Measurements from ENCODE around the gene RNF44.

The RNF44 gene

DNA sequence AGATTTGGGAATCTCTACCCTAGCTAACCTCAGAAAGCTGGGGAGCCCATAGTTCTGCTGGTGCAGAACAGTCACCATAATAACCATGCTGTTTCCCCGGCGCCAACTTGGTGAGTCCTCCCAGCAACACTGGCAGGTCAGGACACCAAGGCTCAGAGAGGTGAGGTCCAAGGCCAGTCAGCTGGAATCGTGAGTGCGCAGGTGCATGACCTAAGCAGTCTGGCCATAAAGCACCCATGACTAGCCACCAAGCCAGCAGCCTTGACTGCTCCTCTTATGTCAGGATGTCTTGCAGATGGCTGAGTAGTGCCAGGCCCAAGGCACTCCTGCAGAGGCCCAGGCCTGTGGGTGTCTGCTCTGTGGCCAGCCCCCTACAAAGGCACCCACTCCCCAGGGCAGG lies 2.6 kb downstream of the RNF44 start:
- DNase-seq, result no peak

GRCh38 chr5:176533894-176534611 lies 3.1 kb downstream of the RNF44 start:
- no peak for DNase-seq

DNA sequence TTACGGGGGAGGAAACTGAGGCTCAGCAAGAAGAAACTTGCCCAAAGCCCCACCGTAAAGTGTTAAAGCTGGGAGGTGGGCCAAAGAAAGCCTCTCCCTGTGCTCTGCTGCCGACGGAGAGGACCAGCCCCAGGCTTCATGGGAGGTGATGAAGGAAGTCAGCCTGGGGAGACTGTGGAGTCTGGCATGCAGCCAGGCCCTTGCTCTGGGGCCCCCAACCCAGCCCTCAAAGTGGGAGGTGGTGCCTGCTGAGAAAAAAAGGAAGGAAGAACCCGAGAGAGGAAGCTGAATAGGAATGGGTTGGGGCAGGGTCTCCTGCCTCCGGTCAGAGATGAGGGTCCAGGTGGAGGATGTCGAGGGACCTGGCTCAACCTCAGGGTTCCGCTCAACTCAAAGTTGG lies 3.8 kb downstream of the RNF44 start:
- DNase-seq, result no peak

GRCh38 chr5:176532795-176533194 lies 4.4 kb downstream of the RNF44 start:
- no peak for DNase-seq

- DNase-seq, result no peak
These were observed 5.2 kb downstream of the RNF44 start for GRCh38 chr5:176531902-176532493.

DNA sequence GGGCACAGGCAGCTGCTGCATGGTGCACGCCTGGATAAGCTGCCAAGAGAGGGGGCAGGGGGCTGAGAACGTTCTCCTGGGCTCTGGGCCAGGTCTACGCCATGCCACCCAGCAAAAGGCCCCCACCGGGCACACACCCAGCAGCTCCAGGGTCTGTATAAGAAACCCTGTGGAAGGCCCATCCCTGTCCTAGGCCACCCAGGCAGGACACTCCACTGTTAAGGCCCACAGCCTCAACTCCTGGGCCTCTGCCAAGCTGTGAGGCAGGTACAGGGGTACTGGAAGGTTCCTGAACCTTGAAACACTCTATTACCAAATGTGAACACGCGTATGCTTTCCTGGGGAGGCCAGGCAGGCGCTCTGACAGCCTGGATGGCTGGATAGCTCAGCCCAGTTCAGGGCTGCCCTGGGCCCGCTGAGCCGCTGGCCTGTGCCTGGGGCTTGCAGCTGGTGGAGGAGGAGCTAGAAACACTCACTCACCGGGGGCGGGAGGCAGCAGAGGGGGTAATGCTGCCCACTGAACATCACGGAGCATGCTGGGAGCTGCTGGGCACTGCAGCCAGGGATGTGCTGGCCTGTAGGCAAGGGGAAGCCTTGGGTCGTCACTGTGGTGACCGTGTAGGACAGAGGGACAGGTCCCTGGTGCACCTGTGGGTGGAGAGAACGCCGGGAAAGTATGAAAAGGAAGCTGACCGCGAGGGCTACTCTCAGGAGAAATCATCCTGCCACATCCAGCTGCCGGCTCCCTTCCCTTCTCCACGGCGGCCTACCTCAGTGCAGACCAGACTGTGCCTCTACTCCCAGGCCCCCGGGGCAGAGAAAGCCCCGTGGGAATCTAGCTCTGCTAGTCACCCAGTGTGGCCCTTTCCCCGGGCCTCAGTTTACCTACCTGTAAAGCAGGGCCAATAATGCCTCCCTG lies 6.0 kb downstream of the RNF44 start:
- no peak for DNase-seq

- no peak for DNase-seq
These were observed 6.7 kb downstream of the RNF44 start for GRCh38 chr5:176530393-176530982.

GRCh38 chr5:176529741-176530141 lies 7.5 kb downstream of the RNF44 start:
- DNase-seq, result no peak

GRCh38 chr5:176529116-176529740 lies 8.0 kb downstream of the RNF44 start:
- no peak for DNase-seq

DNA sequence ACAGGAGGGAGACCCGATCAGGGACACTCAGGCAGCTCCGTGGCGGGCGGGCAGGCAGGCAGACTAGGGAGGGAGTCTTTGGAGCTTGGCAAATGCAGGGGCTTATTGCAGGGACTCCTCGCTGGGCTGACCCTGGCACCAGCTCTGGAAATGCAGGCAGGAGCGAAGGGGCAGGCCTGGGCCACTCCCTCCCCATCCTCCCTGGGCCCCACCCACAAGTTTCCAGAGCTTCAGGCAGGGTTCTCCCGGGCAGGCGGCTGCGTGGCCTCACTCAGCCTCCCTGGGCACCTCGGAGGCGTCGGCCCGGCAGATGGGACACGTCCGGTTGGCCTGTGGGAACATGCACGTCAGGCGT lies 8.5 kb downstream of the RNF44 start:
- no peak for DNase-seq

- DNase-seq, result no peak
These were observed 8.9 kb downstream of the RNF44 start for GRCh38 chr5:176528301-176528700.

- DNase-seq, result no peak
These were observed 9.7 kb downstream of the RNF44 start for GRCh38 chr5:176527246-176528222.

DNA sequence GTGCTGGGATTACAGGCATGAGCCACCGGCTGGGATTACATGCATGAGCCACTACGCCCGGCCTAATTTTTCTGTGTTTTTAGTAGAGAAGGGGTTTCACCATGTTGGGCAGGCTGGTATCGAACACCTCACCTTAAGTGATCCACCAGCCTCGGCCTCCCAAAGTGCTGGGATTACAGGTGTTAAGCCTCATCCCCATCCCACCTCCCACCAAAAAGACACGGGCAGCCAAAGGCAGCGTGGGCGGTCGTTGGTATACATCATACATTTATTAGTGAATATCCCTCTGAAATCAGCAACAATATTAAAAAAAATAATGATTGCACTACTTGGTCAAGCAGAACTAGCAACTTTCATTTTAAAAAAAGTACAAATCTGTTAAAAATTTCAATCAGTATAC lies 10.7 kb downstream of the RNF44 start:
- no peak for DNase-seq

- no peak for DNase-seq
These were observed 11.5 kb downstream of the RNF44 start for GRCh38 chr5:176525677-176526076.

GRCh38 chr5:176524987-176525386 lies 12.2 kb downstream of the RNF44 start:
- DNase-seq, result no peak

DNA sequence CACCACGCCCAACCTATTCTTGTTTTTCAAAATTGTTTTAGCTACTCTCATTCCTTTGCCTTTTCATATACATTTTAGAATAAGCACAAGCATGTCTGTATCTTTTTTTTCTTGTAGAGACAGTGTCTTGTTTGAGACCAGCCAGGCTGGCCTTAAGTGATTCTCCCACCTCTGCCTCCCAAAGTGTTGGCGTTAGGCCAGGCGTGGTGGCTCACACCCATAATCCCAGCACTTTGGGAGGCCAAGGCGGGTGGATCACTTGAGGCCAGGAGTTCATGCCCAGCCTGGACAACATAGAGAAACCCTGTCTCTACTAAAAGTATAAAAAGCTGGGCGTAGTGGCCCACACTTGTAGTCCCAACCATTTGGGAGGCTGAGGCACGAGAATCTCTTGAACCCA lies 13.1 kb downstream of the RNF44 start:
- no peak for DNase-seq

DNA sequence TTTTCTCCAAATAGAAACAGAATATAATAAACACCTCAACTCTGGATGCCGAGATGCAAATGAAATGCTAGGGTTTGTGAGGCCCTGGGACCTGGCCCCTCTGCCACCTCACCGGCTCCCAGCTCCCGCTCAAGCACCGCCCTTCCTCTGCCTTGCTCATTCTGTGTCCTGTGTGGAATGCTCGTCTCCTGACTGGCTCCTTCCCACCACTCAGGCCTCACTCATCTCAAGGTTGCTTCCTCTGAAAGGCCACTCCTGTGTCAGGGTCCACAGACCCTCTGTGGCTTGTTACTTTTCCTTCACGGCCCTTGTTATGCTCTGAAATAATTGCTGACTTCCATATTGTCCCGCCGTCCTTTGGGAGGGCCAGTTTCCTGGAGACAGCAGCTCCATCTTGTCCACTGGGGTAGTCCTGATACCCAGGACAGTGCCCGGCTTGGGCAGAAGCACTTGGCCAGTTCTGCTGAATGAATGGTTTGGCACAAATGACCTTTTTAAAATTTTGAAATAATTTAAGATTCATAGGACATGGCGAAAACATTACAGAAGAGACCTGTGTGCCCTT lies 15.4 kb downstream of the RNF44 start:
- no peak for DNase-seq

DNA sequence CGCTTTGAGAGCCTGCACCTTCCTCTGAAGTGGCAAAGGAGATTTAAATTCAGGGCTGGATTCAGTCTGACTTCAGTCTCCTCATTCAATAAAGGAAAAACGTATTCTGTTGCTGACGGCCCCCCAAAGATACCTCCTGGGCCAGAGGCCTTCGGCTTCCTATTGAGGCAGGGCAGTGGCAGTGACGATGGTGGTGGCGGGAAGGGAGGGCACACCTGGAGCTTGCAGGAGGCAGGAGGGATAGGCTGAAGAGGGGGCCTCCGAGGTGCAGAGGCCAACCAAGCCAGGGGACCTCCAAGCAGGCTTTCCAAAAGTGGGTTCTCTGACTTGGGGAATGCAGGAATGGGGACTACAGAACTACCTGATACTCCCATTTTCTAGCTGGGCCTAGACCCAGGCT lies 15.9 kb downstream of the RNF44 start:
- DNase-seq, result no peak

DNA sequence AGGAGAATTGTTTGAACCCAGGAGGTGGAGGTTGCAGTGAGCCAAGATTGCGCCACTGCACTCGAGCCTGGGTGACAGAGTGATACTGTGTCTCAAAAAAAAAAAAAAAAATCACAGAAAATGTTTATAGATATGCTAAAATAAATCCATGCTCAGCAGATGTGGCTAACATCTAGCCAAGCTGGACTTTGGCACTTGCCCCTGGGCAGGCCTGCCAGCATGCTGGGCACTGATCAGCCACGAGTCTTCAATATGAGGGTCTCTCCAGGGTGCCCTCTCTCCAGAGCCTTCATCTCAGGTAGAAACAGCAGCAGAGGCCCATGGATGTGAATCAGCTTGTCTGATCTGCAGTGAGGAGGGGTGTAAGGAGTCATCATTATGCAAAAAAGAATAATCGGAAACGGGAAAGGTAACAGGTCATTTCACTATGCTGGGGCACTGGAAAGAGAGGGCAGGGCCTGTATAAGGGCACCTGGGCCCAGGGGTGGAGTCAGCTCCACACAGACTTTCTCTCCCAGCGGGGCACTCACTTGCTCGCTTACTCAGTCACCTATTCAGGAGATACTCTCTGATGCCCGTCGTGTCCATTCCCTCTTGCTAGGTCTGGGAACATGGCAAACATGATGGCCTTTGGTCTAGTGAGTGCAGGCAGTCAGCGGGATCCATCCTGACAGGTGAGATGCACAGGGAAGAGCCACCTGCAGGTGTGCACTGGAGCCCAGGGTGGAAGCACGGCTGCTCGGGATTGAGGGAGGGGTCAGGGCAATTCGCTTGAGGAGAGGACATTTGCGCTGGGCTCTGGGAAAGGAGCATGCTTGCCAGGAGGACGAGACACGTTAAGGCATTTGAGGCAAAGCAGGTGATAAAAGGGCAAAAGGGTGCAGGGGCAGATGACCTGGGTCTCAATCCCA lies 17.1 kb downstream of the RNF44 start:
- DNase-seq, result no peak

DNA sequence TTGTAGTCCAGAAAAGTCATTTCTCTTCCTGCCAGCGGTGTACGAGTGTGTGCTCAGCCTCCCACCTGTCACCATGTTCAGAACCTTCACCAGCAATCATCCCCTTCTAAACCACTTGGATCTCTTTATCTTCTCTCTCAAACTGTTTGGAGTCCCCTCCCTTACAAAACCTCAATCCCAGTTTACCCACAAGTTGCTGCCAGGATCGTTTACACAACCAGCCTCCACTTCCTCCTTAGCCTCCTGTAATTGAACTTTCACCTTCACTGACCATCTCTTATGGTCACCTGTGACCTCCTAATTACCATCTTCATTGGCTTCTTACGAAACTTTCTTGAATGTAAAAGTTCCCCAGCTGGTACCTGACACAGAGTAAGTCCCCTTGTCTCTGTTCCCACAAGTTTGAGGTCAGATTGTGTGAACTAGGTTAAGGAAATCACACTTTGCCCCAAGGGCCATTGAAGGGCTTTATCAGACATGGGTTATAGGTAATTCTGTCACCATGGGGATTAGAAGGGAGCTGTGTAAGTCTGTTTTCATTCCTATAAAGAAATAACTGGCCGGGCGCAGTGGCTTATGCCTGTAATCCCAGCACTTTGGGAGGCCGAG lies 20.0 kb downstream of the RNF44 start:
- DNase-seq, result no peak

Data from NCI-H1105 treated with DMSO at 0.1 percent for 48 hours (cell line).